AG08395 (cell line): ENCODE data around the gene DCLK2.

Source experiments
- DNase-seq: peaks from one replicate; pipeline ENCODE4 v3.0.0; 2012; ENCODE audit warnings: mixed read lengths, low spot score

Gene DCLK2

GRCh38 chr4:150209140-150209829 lies 131.0 kb downstream of the DCLK2 start:
- DNase-seq, result peak; percentile 52

DNA sequence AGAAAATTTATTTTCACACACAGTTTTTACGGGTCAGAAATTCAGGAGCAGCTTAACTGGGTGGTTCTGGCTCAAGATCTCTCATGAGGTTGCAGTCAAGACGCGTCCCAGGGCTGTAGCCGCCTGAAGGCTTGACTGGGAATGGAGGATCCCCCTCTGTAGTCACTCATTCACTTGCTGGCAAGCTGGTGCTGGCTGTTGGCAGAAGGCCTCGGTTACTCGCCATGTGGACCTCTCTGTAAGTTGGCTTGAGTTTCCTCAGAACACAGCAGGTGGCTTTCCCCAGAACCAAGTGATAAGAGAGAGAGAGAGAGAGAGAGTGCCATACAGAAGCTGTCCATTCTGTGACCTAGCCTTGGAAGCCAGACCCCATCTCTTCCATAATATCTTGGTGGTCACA lies 132.8 kb downstream of the DCLK2 start:
- no peak for DNase-seq

GRCh38 chr4:150211799-150212445 lies 133.7 kb downstream of the DCLK2 start:
- DNase-seq, result peak; percentile 48

DNA sequence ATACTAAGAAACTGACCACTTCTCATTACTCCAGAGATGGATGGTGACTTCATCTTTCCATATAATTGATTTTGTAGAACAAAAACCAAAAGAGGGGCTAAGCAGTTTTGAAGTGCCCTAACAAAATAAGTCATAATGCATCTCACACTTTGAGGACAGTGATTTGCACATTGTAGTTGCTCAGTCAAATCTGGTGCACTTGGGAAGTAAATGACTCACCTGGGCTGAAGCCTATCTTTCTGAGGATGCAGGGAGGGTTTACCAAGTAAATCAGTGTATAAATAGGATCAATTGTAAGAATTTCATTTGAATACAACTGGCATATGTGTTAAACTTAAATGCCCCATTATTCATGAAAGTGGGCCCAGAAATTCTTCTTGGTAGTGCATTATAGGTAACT lies 134.2 kb downstream of the DCLK2 start:
- DNase-seq, result no peak

DNA sequence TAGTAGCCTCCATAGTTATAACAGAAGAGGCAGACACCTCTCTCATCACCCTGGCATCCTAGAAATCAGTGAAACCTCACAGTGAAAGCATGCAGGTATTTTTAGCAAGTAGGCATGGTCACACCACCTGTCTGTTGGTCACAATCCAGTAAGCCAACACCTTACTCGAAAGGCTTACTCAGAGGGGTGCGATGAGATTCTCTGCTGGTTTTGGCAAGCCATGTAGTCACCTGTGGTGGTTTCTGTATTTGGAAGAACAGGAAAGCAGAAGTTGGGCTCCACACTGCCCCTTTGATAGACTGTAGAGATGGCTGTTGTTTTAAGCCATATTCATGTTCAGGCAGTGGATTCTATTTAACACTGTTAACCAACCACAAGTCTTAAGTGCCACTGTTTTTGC lies 134.7 kb downstream of the DCLK2 start:
- DNase-seq, result no peak

GRCh38 chr4:150215601-150216000 lies 137.4 kb downstream of the DCLK2 start:
- DNase-seq, result no peak

GRCh38 chr4:150216726-150217125 lies 138.5 kb downstream of the DCLK2 start:
- DNase-seq, result no peak

- peak; percentile 52 for DNase-seq
Observed at GRCh38 chr4:150217192-150217591, 138.9 kb downstream of the DCLK2 start.

DNA sequence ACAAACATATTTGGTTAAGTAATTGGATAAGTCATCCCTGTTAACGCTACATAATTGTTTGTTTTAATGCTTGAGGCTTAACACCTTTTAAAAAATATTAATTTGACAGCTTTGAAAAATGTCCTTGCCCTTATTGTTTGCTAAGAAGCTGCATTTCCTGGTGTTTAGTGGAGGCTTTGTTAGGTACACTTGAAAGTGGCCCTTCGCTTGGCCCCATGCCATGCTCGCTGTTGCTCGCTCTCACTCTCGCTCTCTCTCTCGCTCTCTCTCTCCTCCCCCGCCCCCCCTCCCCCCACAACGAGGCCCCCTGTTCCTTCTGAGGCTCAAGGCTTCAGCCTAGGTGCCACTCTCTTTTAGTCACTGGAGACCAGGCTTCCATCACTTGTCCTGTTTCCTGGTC lies 139.6 kb downstream of the DCLK2 start:
- no peak for DNase-seq

DNA sequence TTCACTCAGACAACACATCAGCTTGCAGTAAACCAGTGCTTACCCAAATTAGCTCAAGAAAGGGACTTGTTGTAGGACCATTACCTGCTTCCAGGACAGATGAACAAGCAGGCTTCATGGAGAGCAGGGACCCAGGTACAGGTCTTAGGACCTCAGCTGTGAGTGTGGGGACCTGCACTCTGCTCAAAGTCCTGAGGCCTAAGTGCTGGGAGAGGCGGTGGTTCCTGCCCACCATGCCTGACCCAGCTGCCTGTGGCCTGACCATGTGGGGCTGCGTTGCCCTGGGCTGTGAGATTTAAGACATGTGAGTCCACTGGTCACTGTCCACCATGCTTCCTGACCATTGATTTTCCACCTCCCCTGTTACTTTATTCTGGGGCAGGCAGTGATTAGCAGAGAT lies 140.2 kb downstream of the DCLK2 start:
- no peak for DNase-seq

- DNase-seq, result peak; percentile 19
Observed at GRCh38 chr4:150219841-150220240, 141.6 kb downstream of the DCLK2 start.

DNA sequence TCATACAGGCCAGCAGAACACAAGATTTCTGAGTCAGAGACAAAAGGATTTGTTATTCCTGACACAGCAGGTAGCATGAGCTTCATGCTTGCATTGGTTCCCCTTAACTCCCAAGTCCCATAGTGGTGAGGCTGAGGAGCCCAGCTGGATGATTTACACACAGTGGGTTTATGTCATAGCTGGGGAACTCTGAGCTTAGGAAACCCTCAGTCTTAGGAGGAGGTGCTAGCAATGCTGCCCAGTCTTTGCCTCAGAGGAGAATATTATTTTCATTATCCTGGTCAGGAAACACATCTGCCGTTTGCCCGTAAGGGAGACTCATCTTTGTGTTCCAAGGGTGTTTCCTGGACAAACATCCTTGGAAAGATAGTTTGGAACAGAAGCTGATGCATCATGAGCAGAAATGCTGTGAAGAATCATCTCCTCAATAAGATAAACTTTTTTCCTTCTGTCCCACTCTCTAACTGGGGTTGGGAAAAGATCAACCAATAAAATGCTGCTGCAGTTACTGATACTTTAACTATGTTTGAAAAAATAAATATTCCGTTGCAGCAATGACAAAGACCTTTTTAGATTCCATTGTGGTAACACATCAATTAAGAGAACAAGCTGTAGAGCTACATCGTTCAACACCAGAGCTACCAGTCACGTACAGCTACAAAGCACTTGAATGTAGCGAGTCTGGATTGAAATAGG lies 146.8 kb downstream of the DCLK2 start:
- peak; percentile 72 for DNase-seq

DNA sequence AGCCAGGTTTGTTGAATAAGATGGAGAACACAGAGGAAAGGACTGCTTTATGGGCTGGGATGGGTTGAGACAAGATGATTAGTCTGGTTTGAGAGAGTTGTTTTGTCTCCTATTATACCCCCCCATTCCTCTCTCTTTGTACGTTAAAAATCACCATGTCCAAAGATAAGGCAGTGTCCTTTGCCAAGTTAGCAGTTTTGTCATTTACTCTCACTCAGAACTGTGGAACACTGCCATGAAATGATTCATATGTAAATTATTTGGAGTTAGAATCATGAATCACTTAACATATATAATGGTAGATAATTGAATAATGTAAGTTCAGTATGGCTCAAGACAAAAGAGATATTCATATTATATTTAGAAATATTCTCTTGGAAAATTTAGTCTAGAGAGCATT lies 151.3 kb downstream of the DCLK2 start:
- DNase-seq, result no peak

DNA sequence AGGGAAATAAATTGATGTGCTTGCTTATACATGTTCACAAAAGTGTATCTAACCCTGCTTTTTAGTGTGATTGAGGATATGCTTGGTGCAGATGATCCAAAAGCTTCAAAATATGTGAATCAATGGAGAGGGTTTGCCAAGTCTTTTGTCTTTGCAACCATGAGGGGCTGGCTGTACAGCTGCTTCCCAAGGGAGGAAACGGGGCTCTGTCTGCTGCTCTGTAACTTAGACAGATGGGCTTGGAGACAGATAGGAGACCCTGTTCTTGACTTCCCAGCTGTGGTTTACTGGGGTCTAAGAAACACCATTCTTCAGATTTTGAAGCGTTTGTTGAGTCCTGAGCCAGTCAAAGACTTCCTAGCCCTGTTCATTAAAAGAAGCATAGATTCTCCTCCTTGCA lies 152.3 kb downstream of the DCLK2 start:
- DNase-seq, result no peak

- DNase-seq, result no peak
Observed at GRCh38 chr4:150231107-150231770, 153.0 kb downstream of the DCLK2 start.

DNA sequence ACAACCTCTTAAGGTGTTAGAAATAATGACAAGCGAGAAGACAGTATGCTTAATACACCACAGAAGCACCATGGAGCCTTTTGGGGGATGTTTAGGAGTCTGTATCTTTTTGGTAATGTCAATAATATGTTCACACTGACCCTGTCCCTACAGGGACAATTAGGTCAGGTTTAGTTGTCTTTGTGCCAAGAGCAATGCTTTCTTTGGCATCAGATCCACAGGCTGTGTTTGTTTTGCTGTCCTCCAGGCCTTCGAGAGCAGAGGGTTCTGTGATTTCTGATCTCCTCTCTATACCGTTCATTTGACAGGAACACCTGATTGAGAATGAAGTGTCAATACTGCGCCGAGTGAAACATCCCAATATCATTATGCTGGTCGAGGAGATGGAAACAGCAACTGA lies 153.8 kb downstream of the DCLK2 start:
- DNase-seq, result no peak

DNA sequence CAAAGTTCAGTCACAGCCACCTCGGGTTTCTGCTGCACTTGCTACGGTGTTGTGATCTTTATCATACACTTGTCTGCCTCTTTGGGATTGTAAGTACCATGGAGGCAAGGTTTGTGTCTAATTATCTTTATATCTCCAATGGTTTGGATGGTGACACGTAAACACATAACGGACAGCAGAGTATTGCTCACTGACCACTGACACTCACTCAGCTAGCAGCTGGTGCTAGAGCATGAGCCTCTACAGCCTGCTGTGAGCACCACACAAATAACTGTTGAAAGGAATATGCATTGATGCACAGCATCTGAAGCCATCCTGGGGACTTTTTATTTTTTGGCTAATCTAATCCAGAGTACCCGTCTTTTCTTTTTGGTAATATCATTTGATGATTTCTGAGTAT lies 156.0 kb downstream of the DCLK2 start:
- DNase-seq, result no peak

DNA sequence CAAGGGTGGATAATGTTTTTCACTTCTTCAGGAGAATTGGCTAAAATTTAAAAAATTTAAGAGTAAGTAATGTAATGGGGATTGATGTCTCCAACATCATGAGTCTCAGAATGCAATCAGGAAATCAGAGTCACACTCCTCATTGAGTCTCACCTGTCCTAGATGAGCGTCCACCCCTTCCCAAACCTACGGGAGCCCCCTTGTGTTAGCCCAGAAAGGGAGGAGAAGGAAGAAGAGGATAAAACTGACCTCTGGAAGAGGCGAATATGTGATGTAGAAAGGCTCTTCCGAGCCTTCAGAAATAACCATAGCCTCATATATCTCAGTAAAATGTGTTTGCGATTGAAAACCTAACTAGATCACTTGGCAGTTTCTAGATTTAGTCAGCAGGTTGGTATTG lies 157.1 kb downstream of the DCLK2 start:
- no peak for DNase-seq

GRCh38 chr4:150235808-150236271 lies 157.6 kb downstream of the DCLK2 start:
- no peak for DNase-seq

GRCh38 chr4:150236626-150237025 lies 158.4 kb downstream of the DCLK2 start:
- DNase-seq, result no peak

DNA sequence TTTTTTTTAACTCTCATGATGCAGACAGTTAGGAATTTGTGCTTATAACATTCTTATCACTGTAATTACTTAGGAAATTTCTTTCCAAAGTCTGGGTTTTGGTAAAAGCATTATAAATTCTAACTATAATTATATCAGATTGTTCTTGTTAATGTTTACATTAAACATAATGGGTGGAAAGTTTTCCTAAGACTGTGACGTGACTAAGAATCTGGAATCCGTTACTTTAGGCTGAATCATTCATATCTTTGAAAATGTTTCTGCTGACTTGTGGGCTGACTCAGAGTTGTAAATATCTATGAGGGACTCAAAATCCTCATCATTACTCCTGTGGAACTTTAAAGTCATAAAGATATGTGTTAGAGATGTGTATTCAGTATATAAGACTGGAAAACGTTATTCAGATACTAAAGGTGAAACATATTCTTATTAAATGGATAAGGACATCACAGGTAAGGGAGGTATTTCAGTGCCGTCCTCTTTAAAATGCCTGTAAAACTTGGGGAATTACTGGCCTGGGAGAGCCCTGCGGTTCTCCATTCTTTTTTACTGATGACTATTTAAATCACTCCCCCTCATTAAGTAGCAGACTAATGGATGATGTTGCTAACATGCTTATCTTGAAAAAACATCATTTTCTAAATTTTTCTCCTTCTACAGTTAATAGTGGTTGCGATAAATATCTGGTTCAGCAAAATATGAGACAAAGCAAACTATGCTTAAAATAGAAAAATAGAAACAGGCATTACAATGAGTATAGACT lies 159.0 kb downstream of the DCLK2 start:
- peak; percentile 71 for DNase-seq

- no peak for DNase-seq
Observed at GRCh38 chr4:150238591-150238990, 160.3 kb downstream of the DCLK2 start.
